GM19238 (cell line): Measurements from ENCODE around the gene ACOT9.
A peak's percentile ranks its signal among the peaks of the same experiment; 100 is the strongest.
"Not testable (repeated sequence)": the region's sequence is repeated elsewhere in the genome, so short reads cannot be mapped to it uniquely, and the experiment has no call there.

Source experiments
- DNase-seq: peaks from one replicate; pipeline ENCODE4 v3.0.0; 2011; ENCODE audit warnings: low spot score; ENCODE audit not compliant: insufficient read length

The ACOT9 gene, protein sequence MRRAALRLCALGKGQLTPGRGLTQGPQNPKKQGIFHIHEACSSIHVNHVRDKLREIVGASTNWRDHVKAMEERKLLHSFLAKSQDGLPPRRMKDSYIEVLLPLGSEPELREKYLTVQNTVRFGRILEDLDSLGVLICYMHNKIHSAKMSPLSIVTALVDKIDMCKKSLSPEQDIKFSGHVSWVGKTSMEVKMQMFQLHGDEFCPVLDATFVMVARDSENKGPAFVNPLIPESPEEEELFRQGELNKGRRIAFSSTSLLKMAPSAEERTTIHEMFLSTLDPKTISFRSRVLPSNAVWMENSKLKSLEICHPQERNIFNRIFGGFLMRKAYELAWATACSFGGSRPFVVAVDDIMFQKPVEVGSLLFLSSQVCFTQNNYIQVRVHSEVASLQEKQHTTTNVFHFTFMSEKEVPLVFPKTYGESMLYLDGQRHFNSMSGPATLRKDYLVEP

GRCh38 chrX:23742697-23743622, at the start of gene ACOT9:
TSS of gene ACOT9 (minus strand) at chrX:23743276. CDS start at chrX:23743144, 132 bp downstream.
- DNase-seq, result peak; percentile 64

GRCh38 chrX:23790155-23790497, 47.0 kb upstream of the ACOT9 start:
- DNase-seq, result no peak

GRCh38 chrX:23789386-23790154, 46.5 kb upstream of the ACOT9 start:
- DNase-seq, result no peak

DNA sequence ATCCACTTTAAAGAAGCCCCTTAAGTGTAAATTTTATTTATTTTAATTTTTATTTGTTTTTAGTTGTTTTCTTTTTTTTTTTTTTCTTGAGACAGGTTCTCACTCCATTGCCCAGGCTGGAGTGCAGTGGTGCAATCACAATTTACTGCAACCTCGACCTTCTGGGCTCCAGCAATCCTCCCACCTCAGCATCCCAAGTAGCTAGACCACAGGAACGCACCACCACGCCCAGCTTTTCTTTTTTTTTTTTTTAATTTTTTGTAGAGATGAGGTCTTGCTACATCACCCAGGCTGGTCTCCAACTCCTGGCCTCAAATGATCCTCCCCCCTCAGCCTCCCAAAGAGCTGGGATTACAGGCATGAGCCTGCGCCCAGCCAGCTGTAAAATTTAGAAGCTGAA, 45.9 kb upstream of the ACOT9 start:
- no peak for DNase-seq

DNA sequence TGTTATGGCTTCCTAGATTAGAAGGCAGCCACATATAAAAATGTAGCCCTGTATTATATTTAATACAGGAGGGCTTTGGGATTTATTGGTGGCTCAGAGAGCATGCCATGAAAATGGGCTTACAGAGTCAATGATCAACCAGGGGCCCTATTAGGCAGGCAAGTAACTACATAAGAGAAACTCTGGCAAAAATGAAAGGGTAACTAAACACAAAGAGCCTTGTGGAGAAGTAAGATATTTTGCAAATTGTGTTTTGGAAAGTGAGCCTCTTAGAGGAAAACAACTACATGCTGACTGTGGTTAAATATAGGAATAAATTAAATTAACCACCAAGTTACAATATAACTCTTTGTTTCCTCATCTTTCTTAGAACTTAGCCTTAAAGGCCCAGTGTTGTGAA, 45.4 kb upstream of the ACOT9 start:
- no peak for DNase-seq

DNA sequence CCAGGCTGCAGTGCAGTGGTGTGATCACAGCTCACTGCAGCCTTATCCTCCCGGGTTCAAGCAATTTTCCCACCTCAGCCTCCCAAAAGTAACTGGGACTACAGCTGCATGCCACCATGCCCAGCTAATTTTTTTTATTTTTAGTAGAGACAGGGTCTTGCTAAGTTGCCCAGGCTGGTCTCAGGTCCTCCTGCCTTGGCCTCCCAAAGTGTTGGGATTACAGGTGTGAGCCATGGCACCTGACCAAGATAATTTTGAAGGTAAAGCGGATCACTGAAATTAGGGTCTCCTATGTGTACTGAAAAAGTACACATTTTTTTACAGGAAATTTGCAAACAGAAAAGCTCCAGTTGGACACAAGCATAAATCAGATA, 44.7 kb upstream of the ACOT9 start:
- DNase-seq, result no peak

- DNase-seq, result no peak
Observed at GRCh38 chrX:23786268-23786815, 43.3 kb upstream of the ACOT9 start.

DNA sequence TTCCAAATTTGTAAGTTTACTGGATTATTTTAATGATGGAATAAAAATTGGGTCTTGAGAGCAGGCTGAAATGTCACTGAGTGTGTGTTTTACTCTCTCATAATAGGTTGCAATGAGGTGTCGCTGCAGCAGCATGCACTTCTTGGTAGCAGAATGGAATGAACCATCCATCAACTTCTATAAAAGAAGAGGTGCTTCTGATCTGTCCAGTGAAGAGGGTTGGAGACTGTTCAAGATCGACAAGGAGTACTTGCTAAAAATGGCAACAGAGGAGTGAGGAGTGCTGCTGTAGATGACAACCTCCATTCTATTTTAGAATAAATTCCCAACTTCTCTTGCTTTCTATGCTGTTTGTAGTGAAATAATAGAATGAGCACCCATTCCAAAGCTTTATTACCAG, 42.5 kb upstream of the ACOT9 start:
- DNase-seq, result no peak

GRCh38 chrX:23784470-23785331, 41.6 kb upstream of the ACOT9 start:
- DNase-seq, result no peak

DNA sequence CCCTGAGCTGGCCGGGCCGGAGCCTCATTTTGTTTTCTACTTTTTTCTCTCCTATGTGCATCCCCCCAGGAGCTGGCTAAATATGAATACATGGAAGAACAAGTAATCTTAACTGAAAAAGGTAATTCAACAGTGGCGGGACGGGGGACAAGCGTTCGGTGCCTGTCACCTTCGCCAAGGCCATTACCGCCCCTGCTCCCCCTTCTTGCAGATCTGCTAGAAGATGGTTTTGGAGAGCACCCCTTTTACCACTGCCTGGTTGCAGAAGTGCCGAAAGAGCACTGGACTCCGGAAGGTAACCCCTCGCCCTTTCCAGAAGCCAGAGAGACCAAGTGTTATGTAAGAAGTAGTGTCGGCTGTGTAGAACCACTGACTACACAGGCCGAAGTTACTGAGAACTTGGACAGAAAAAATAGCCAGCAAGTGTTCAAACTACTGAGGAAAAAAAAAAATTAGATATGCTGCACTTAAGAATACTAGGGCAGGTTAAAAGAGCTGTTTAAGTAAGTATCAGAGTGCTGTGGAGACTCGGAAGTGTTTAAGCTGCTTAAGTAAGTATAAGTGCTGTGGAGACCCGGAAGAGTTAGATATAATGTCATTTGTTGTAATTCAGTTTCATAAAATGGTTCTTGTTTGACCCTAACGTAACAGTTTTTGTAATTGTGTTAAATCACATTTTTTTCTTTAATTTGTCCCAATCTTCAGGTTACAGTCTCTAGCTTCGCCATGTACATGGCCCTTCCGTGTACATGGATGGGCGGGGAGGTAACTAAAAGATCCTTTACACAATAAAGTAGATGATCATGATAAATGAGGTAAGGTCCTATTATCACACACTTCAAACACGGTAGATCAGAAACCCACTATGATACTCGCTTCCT, 40.8 kb upstream of the ACOT9 start:
- no peak for DNase-seq

- DNase-seq, result peak; percentile 49
Observed at GRCh38 chrX:23782863-23783588, 40.0 kb upstream of the ACOT9 start, which contains the start of gene SAT1. TSS of gene SAT1 (plus strand) at chrX:23783173. CDS start at chrX:23783352, 179 bp downstream.

DNA sequence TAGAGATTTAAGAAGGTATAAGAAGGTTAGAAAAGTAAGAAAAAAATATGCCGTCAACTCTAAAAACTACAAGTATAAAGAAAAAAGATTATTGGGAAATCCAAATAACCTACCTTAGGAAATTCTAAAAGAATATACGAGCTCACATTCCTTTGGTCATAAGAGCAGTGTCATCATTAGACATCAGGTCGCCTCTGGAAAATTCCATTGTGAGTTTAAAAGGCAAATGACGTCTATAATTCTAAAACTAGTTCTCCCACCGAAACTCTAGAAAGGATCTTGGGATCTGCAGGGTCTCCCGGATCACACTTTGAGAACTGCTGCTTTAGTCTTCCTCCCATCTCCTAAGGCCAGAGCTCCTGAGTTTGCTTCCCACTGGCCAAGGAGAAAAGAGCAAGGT, 39.4 kb upstream of the ACOT9 start:
- no peak for DNase-seq

- DNase-seq, result no peak
Observed at GRCh38 chrX:23779025-23779424, 35.9 kb upstream of the ACOT9 start.

- no peak for DNase-seq
Observed at GRCh38 chrX:23776363-23776762, 33.3 kb upstream of the ACOT9 start.

DNA sequence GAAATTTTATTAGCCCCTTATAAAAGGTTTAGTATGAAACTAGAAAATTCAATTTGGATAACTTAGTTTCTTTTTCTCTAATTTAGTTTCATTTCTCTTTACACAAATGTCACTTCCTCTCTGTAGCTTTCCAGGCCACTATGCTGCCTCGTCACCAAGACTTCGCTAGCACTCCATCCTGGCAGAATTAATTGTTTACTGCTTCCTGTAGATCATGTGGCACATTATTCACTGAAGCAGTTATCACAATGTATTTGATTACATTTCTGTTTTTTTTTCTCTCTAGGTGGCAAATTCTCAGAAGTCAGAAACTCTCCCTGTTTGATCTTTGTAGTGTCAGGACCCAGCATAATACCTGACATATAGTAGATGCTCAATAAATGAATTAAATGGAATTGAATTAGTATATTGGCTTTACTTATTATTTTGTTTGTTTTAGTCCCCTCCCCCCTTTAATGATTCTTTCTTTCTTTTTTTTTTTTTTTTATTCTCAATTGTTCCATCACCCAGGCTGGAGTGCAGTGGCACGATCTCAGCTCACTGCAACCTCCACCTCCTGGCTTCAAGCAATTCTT, 30.6 kb upstream of the ACOT9 start:
- DNase-seq, result no peak

GRCh38 chrX:23771086-23771485, 28.0 kb upstream of the ACOT9 start:
- not testable (repeated sequence) for DNase-seq

- DNase-seq, result no peak
Observed at GRCh38 chrX:23770142-23770541, 27.1 kb upstream of the ACOT9 start.
